GM18858 (cell line): ENCODE measurements around the gene SERPINI1.

Source experiments
- ATAC-seq: cut with Tn5 transposase; IDR thresholded peaks from one replicate; pipeline ENCODE4 v1.9.1; 2021; ENCODE audit not compliant: unreplicated experiment

Gene SERPINI1

DNA sequence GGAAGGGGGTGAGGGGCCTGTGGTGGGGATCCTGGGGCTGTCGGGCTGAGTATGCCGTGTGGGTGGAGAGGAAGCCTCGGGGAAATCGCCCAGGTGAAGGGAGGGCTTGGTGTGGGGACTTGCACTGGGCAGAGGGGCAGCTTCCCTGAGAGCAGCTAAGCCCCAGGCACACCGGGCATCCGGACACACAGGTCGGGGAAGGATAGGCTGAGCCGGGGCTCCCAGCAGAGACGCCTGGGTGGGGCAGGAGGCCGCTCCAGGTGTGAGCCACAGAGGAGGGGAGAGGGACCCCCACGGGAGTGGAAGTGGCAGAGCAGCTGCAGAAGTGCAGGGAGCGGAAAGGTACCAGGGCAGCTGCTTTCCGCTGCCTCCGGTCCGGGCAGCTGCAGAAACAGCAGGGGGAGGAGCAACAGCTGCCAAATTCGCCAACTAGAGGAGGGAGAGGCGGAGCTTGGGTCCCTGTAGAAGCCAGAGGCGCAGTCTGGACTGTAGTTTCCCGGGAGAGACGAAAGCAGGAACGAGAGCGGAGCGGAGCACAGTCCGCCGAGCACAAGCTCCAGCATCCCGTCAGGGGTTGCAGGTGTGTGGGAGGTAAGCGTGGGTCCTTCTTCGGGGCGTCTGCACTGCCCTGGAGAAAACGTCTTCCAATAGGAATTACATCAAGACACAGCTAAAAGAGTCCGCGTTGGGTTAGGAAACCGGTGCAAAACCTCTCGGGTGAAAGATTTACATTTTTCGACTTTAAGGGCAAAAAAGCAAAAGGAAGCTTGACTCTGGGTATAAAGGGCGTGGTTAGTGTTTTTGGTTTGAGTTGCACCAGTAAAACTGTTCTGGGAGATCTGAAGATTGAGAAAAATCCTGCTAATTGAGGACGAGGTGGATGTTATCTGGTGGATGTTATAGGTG, at the start of gene SERPINI1:
Gene SERPINI1 (plus strand): TSS at position 489 of the 906 bp plus-strand sequence. CDS start 53,408 bp downstream, outside the sequence.
- peak; percentile 43 for ATAC-seq

DNA sequence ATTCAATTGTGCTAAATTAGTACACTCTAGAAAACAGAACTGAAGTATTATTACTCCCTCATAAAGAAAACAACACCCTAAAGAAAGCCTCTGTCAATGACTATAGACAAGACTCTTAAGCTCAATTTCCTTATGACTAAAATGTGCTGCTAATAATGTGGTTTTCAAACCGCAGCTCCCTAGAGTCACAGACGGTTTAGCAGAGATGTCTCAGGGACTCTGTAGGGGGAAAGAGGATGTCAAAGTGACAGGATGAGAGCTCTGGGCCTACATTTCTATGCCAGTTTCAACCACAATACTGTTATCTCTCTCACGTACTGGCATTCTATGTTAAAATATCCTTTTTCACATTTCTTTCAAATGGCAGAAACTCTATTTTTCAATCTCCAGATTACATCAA, 44.2 kb upstream of the SERPINI1 start:
- ATAC-seq, result peak; percentile 100

DNA sequence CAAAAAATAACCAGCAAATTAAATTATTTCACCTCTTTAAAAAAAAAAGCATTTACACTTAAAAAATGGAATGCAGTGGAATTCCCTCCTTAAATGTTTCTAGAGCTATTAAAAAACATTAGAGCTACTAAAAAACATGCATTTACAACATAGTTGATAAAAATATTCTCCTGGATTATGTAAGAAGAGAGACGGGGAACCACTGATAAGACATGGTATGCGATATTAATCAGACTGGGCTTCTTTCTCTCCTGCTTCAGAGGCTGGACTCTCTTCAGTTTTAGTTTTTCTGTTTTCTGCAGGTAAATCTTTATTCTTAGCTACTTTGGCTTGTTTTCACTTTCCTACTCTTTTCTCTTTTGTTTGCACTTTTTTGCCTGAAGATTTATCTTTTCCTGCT, 41.4 kb upstream of the SERPINI1 start:
- ATAC-seq, result no peak

DNA sequence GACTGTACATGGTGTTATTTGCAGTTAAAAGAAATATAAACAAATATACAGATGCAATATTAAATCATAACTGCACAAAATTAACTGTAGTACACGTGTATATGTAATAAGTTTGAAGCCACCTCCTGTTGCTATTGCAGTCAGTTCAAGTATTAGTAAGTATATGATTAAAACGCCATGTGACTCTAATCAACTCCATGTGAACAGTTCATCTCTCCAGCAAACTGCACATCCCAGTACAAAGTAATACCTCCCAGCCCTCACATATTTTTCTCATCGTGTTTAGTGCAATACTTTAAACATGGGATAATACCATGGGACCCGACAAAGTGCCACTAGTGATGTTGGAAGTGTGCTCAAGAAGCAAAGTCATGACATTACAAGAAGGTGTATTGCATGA, 35.5 kb upstream of the SERPINI1 start:
- no peak for ATAC-seq

GRCh38 chr3:167700926-167701325, 34.6 kb upstream of the SERPINI1 start:
- ATAC-seq, result no peak

GRCh38 chr3:167705840-167706239, 29.7 kb upstream of the SERPINI1 start:
- no peak for ATAC-seq

- ATAC-seq, result no peak
These were observed 25.8 kb upstream of the SERPINI1 start for GRCh38 chr3:167709690-167710089.

GRCh38 chr3:167710552-167710951, 25.0 kb upstream of the SERPINI1 start:
- ATAC-seq, result no peak

DNA sequence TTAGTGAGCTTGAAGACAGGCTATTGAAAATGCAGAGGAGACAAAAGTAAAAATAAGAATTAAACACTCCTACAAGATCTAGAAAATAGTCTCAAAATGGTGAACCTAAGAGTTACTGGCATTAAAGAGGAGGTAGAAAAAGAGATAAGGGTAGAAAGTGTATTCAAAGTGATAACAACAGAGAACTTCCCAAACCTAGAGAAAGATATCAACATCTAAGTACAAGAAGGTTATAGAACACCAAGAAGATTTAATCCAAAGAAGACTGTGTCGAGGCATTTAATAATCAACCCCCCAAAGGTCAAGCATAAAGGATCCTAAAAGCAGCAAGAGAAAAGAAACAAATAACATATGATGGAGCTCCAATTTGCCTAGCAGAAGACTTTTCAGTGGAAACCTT, 24.1 kb upstream of the SERPINI1 start:
- ATAC-seq, result no peak

DNA sequence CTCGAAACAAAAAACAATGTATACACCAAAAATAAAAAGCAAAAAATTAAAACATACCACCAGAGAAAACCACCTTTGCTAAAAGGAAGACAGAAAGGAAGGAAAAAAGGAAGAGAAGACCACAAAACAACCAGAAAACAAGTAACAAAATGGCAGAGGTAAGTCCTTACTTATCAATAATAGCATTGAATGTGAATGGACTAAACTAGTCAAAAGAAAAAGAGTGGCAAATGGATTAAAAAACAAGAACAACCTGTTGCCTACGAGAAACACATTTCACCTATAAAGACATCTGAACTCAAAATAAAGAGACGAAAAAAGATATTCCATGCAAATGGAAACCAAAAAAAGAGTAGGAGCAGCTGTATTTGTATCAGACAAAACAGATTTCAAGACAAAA, 23.1 kb upstream of the SERPINI1 start:
- ATAC-seq, result no peak

- ATAC-seq, result no peak
These were observed 20.6 kb upstream of the SERPINI1 start for GRCh38 chr3:167714871-167715270.

DNA sequence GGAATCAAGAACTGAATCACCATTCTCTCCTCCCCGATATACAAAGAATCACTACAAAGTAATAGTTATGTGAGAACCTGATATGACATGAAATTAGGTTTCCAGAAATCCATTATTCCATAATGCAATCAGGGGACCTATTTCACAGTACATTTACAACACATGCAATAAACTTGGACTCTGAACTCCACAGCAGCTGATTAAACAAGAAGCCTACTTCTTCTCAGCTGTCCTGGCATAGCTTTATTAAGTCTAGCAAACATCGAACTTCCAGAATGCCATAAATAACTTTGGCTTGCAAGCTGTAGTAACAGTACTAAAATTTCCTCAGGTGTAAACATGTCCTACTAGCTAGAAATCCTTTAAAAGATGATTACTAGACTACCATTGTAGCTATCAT, 18.6 kb upstream of the SERPINI1 start:
- no peak for ATAC-seq

- ATAC-seq, result no peak
These were observed 16.9 kb upstream of the SERPINI1 start for GRCh38 chr3:167718582-167718981.

GRCh38 chr3:167723025-167723512, 12.5 kb upstream of the SERPINI1 start:
- ATAC-seq, result no peak

DNA sequence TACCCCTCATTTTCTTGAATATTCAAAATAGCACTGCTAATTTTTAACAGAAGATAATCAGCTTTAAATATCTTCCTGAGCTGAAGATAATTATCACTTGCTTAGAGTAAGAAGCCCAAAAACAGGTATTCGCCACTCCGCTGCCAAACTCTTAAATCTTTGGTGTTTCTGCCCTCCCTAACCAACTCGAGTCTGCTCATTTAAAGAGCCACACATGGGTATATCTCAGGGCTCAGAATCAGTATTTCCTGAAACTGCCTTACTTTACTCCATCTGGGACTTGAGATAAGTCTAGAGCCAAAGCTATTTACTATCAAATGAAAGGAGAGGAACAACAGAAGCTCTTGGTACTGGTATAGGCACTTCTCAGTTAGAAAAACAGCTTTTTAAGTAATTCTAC, 11.6 kb upstream of the SERPINI1 start:
- ATAC-seq, result no peak

DNA sequence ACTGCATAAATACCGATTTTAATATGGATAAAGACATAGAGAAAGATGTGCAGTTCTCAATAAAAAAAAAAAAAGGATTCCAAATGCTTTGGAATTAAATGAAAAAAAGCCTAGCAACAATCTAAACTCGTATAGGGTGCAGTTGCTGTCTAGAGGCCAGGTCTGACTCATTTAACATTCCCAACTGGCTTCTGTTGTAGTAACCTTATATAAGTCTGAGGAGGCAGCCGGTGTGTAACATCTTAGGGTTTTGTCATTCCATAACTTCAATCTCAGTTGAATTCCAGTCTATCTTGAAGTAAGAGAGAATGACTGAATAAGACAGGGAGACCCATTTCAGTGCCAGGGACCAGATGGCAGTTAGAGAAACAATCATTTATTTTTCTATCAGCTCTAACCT, 7.3 kb upstream of the SERPINI1 start:
- ATAC-seq, result no peak

GRCh38 chr3:167728632-167729323, 6.7 kb upstream of the SERPINI1 start:
- ATAC-seq, result no peak

DNA sequence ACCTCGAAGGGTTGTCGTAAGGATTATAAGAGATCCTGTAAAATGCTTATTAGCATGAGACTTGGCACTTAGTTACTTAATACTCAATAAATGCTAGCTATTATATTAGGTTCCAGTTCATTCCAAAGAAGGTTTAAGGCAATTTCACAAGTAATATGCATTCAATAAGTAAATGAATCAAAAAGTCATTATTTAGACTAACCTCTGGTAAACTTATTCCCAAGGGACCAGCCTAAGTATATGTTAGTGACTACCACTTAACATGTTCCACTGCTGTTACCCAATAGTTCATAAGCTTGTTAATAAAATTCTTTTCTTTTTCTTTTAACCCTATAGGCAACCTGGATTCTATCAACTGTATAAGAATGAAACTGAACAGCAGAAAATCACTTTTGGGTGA, 5.9 kb upstream of the SERPINI1 start:
- ATAC-seq, result no peak

DNA sequence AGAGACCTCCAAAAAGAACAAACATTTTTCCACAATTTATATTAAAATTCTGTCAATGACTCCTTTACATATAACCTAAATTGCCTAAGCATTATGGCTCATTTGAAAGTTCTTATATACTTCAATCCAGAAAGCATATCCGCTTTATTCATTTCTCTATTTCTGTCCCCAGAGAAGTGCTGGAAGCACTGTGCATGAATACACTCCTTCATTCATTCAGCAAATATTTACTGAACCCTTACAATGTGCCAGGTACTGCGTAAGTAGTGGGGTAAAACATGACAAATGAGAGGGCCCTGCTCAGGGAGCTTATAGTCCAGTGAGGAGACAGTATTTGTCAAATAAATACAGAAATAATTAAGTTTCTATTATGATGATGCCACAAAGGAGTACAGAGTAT, 4.1 kb upstream of the SERPINI1 start:
- ATAC-seq, result no peak

- no peak for ATAC-seq
These were observed 3.0 kb upstream of the SERPINI1 start for GRCh38 chr3:167732313-167733065.

GRCh38 chr3:167733961-167734497, 1.5 kb upstream of the SERPINI1 start:
- no peak for ATAC-seq
